Measurements from ENCODE around the gene TRIM38.

TRIM38 gene

DNA sequence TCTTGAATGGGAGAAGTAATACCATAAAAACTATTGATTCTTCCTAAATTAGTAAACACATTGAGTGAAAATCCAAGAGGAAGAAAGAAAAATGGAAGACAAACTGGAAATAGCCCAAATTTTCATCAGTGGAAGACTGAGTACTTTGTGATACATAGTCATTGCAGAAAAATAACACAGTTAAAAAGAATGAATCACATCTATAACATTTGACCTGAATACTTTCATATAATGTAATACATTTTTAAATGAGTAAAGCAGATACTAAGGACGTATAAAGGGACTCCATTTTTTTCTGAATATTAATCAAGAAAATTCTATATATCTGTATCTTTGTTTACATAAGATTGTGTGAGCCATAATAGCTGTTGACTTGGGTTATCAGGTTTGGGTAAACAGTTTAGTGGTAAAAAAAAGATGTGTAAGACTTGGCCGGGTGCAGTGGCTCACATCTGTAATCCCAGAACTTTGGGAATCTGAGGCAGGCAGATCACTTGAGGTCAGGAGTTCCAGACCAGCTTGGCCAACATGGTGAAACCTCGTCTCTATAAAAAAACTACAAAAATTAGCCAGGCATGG is 27.8 kb upstream of the TRIM38 start:
- H3F3A ChIP-seq (ENCODE audit: insufficient read depth, low read length) = no peaks in the 10 kb centered on the region
- H3K9me3 ChIP-seq (ENCODE audit: low read length) = no peaks in the 10 kb centered on the region
- no peaks in the 10 kb centered on the region for H3K4me1 ChIP-seq (ENCODE audit: insufficient read depth, low read length, severe bottlenecking)
- H3K27me3 ChIP-seq (ENCODE audit: insufficient read depth, low read length) = no peaks in the 10 kb centered on the region
- no peaks in the 10 kb centered on the region for H4K20me1 ChIP-seq (ENCODE audit: insufficient read depth, low read length)
- no peak overlapping the region for H3K27ac ChIP-seq (ENCODE audit: low read depth, low read length, poor library complexity, severe bottlenecking)
- H3K4me2 ChIP-seq (ENCODE audit: low read length) = no peak overlapping the region
- no peak overlapping the region for H3K9ac ChIP-seq (ENCODE audit: low read length)
- no peak overlapping the region for H2AFZ ChIP-seq (ENCODE audit: low read length)
- no peaks in the 10 kb centered on the region for H3K36me3 ChIP-seq (ENCODE audit: insufficient read depth, low read length)
- no peak for TF ChIP-seq EZH2 (IDR thresholded peaks at IDR 0.05; ENCODE audit: borderline replicate concordance, low read length)
- TF ChIP-seq, protein P1, sequence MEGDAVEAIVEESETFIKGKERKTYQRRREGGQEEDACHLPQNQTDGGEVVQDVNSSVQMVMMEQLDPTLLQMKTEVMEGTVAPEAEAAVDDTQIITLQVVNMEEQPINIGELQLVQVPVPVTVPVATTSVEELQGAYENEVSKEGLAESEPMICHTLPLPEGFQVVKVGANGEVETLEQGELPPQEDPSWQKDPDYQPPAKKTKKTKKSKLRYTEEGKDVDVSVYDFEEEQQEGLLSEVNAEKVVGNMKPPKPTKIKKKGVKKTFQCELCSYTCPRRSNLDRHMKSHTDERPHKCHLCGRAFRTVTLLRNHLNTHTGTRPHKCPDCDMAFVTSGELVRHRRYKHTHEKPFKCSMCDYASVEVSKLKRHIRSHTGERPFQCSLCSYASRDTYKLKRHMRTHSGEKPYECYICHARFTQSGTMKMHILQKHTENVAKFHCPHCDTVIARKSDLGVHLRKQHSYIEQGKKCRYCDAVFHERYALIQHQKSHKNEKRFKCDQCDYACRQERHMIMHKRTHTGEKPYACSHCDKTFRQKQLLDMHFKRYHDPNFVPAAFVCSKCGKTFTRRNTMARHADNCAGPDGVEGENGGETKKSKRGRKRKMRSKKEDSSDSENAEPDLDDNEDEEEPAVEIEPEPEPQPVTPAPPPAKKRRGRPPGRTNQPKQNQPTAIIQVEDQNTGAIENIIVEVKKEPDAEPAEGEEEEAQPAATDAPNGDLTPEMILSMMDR (IDR thresholded peaks at IDR 0.05; ENCODE audit: low read length) = no peak
- H3K9me2 ChIP-seq (ENCODE audit: low read depth, low read length) = no peaks in the 10 kb centered on the region
- H3K79me2 ChIP-seq (ENCODE audit: insufficient read depth, low read length) = no peaks in the 10 kb centered on the region
- no peak overlapping the region for H3K4me3 ChIP-seq (ENCODE audit: low read depth, low read length, poor library complexity, severe bottlenecking)

DNA sequence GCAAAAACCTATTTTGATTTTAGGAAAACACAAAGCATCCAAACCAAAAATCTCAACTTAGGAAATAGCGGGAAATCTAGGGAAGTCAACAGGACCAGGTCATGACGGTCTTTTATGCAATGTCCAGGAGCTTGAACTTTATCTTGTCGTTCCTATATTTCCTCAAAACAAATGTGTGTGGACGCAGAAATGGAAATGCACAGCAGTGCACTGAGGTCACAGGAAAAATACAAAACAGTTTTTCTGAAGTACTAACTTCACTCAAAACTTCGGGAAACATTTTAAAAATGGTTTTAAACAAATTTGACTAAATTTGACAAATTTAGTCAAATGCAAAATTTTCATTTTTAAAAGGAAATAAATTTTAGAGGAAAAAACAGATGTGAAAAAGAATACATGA is 26.6 kb upstream of the TRIM38 start:
- Histone ChIP-seq H4K20me1 (ENCODE audit: insufficient read depth, low read length) (no peaks in the 10 kb centered on the region), H3K27ac (ENCODE audit: low read depth, low read length, poor library complexity, severe bottlenecking) (no peak overlapping the region), H3K9me3 (ENCODE audit: low read length) (no peaks in the 10 kb centered on the region), H3K4me3 (ENCODE audit: low read depth, low read length, poor library complexity, severe bottlenecking) (no peak overlapping the region), H3K4me2 (ENCODE audit: low read length) (no peak overlapping the region), H3K36me3 (ENCODE audit: insufficient read depth, low read length) (no peaks in the 10 kb centered on the region), H3K9ac (ENCODE audit: low read length) (no peak overlapping the region), H3K9me2 (ENCODE audit: low read depth, low read length) (no peaks in the 10 kb centered on the region), H2AFZ (ENCODE audit: low read length) (no peak overlapping the region), H3K79me2 (ENCODE audit: insufficient read depth, low read length) (no peaks in the 10 kb centered on the region), H3K27me3 (ENCODE audit: insufficient read depth, low read length) (no peaks in the 10 kb centered on the region), H3F3A (ENCODE audit: insufficient read depth, low read length) (no peaks in the 10 kb centered on the region), H3K4me1 (ENCODE audit: insufficient read depth, low read length, severe bottlenecking) (no peaks in the 10 kb centered on the region)
- TF ChIP-seq EZH2 (IDR thresholded peaks at IDR 0.05; ENCODE audit: borderline replicate concordance, low read length) = no peak
- TF ChIP-seq, protein P1 (IDR thresholded peaks at IDR 0.05; ENCODE audit: low read length) = no peak

DNA sequence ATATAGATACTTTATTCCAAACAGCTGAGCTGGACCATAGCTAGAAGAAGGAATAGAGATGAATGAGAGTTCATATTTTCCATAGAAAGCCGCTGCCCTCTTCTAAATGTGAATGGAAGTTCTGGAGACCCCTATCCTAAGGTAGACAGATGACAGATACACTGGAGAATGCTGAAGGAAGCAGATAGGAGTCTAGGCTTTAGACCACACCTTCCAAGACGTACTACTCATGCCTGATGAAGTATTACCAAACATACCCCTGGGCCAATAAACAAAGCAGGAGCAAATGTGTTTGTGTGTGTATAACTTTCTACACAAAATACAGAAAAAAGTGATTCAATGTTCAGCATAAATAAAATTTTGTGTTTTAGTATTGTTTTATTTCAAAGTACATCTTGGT is 23.0 kb upstream of the TRIM38 start:
- no peak overlapping the region for H3K4me2 ChIP-seq (ENCODE audit: low read length)

More for the DNA sequence above, 23.0 kb upstream of the TRIM38 start:
- Histone ChIP-seq H3K9me3 (ENCODE audit: low read length) (no peaks in the 10 kb centered on the region), H4K20me1 (ENCODE audit: insufficient read depth, low read length) (no peaks in the 10 kb centered on the region), H3K36me3 (ENCODE audit: insufficient read depth, low read length) (no peaks in the 10 kb centered on the region), H2AFZ (ENCODE audit: low read length) (no peak overlapping the region), H3K27ac (ENCODE audit: low read depth, low read length, poor library complexity, severe bottlenecking) (no peak overlapping the region), H3K79me2 (ENCODE audit: insufficient read depth, low read length) (no peaks in the 10 kb centered on the region), H3K9ac (ENCODE audit: low read length) (no peak overlapping the region), H3K4me1 (ENCODE audit: insufficient read depth, low read length, severe bottlenecking) (no peaks in the 10 kb centered on the region), H3F3A (ENCODE audit: insufficient read depth, low read length) (no peaks in the 10 kb centered on the region), H3K27me3 (ENCODE audit: insufficient read depth, low read length) (no peaks in the 10 kb centered on the region), H3K4me3 (ENCODE audit: low read depth, low read length, poor library complexity, severe bottlenecking) (no peak overlapping the region), H3K9me2 (ENCODE audit: low read depth, low read length) (no peaks in the 10 kb centered on the region)
- TF ChIP-seq, protein P1 (IDR thresholded peaks at IDR 0.05; ENCODE audit: low read length) = no peak
- TF ChIP-seq EZH2 (IDR thresholded peaks at IDR 0.05; ENCODE audit: borderline replicate concordance, low read length) = no peak
